Measurements from ENCODE around the gene ZFP92.
A peak's percentile ranks its signal among the peaks of the same experiment; 100 is the strongest.

The ZFP92 gene

DNA sequence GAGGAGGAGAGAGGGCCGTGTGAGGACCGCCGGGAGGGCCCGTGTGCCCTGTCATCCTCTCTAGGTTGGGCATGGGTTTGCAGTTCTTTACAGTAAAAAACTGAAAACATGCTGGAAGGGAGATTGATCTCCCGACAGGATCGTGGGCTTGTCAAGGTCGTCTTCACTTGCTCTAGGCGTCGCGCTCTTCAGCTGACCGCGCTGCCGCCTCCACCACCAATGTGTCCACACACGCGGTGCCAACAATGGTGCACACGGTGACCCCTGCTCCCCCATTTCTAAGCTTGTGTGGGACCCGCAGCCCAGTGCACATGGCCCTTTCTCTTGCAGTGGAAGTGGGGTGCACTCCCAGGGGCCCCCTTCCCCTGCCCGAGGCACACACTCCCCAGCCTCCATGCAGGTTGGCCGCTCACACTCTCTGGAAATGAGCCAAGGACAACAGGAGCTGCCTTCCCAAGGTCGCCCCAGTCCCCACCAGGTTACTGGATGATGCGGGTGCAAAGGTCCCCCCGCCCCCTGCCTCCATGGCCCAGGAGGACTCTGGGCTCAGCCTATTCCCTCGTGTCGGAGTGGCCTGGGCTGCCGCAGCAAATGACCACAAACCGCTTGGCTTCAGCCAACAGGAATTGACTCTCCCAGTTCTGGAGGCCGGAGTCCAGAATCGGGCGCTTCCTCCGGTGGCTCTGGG, 1.7 kb upstream of the ZFP92 start:
- no peak for DNase-seq

DNA sequence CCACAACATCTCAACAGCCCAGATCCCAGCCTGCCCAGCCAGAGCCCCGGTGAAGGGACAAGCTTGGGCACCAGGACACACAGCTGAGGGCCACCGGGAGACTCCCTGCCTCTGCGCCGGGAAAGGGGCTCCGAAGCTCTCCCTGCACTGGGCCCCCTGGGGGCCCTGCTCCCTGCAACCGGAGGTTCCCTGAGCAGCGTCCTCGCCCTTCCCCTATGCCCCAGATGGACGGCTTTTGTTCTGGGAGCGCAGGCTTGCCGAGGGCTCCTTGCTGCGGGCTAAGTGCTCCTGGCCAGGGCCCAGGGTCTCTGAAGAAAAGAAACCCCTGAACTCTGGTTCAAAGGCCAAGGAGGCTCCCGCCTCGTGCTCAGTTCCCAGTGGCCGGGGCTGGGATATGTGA, 899 bp upstream of the ZFP92 start:
- DNase-seq: no peak

DNA sequence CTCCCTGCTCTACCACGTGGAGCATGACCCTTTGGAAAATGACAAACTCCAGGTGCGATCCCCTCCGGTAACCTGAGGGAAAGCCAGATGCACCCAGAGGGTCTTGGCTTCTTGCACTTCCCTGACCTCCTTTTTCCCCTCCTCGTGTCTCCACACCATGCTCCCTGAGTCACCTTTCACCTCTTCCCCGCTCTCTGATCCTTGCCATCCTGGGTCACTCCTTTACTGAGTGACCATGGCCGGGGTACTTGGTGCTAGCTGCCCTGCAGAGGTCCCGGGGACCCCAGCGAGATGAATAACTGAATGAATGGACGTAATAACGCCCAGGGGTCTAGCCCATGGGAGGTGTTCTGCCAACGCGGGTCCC, 401 bp upstream of the ZFP92 start:
- no peak for DNase-seq

DNA sequence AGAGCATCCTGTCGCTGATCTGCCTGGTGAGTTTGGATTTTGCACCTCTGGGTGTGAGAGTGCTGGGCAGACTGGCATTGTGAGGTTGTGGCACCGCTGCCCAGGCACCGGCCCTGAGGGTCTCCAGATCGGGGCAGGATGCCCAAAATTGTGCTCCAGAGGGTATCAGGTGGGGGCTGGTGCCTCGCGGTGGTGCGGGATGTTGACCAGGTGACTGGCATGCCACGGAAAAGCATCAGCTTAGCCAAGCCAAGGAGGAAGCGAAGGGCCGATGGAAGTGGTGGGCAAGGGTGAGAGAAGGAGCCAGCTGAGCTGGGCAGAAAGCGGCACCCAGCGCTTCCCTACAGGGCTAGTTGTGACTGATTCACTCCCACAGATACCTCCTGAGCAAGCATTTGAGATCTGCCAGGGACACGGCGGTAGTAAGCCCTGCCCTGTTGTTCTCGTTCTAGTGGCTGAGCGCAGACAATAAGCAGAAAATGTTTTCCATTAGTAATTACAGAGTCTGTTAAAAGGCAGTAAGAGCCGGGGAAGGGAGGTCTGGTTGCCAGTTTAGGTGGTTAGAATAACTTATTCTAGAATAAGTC, 809 bp downstream of the ZFP92 start:
- DNase-seq: peak; percentile 18

DNA sequence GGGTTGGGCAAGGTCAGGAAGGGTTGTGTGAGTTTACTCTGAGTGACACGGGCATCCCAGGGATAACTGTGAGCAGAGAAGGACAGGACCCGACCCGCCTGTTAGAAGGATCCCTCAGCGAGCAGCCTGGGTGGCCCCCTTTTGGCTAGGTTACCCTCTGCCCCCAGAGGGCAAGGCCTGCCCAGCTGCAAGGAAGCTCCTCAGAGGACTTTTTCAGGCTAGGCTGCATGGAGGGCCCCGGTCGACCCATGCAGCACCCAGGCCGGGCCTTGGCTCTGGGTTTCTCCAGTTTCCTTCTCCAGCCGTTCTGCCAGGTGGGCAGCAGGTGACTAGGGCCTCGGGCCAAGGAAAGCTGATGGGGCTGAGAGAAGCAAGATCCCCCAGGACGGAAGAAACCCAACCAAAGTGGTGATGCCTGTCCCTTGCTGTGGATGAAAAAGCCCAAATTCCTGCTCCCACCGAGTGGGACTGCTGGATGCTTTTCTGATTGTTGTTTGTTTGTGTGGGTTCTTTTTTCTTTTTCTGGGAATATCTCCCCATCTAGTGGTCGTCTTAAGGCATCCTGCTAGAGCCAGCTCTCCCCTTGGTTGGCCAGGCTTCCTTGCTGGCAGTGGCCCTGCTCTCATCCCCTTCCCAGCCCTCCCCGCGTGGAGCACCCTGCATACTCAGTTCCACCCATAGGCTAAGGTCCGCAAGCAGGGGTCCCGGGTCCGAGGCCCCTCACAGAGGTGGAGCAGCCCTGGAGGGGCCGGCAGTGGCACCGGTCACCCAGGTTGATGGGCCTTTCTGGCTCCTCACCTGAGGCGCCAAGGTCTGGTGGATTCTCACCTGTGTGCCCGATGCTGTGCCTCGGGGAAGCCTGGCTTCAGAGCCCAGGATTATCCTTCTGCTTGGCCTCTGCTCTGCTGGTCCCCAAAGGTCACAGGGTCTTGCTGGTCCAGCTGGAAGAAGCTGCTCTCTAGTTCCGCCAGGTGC, 1.8 kb downstream of the ZFP92 start:
- no peak for DNase-seq

DNA sequence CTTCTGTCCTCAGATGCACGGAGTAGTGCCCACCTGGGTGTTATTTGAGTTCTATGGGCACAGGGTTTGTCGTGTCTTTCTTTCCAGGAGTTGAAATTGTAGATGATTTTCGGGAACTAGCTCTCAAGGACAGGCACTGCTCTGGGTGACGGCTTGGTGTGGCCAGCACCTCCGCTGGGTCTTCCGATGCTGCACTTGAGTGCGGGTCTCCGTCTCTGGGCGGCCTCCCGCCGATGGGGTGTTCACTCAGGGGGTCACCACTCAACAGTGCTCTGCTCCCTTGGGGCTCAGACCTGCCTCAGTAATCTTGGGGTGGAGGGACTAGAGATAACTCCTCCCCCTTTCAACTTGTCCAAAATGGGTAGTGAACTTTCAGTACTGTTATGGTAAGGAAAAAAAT, 2.5 kb downstream of the ZFP92 start:
- no peak for DNase-seq

DNA sequence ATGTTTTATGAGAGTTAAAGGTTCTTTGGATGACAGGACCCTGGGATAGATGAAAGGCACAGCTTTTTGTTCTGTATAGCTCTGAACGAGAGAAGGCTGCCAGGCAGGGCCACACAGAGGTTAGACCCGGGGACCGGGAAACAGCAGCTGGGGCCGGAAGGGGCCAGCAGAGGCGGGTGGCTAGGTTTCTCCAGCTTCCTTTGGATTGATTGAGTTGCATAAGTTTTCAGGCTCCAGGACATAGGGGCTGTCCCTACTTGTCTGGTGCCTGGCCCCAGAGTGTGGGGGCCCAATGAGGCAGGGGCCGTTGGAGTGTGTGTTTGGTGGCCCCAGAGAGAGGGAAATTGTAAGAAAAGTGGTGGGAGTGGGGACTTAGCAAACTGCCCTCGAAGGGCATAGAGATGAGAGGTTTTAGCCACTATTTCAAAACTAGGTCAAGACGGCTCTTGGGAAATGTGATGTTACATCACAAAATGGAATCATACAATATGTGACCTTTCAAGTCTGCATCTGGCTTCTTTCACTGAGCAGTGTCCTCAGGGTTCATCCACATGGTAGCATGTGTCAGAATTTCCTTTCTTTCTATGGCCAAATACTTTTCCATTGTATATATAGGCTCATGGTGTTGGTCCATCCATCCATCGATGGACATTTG, 3.7 kb downstream of the ZFP92 start:
- no peak for DNase-seq

DNA sequence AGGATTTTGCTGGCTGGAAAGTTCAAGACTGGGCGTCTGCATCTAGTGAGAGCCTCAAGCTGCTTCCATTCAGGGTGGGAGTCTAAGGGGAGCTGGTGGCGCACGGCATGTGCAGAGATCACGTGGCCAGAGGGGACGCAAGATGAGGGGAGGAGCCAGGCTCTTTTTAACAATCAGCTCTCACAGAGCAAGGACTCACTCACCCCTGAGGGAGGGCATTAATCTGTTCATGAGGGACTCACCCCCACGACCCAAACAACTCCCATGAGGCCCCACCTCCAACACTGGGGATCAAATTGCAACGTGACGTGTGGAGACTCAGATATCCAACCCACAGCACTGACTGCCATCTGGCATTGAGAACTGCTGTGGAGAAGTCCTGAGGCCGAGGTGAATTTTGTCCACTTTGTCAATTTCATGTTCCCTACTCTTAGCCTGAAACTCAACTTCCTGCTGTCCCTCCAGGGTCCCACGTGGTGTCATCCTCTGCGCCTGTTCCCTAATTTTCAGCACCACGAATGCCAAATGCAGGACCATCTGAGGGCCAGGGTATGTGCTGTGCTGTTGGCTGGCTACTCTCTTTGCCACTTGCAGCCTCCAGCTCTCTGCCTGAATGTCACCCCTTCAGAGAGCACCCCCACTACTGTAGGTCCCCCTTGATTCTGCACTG, 5.6 kb downstream of the ZFP92 start:
- DNase-seq: no peak

DNA sequence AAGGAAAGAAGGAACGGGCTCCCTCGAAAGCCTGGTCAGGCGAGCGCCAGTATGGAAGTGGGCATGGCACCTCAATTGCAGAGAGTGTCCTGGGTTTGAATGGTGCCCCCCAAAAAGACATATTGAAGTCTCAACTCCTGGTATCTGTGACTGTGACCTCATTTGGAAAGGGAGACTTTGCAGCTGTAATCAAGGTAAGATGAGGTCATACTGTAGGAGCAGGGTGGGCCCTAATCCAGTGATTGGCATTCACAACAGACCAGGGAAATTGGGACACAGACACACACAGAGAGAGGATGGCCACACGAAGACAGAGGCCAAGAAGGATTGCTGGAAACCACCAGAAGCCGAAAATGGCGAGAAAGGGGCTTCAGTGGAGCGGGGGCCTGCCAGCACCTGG, 6.4 kb downstream of the ZFP92 start:
- DNase-seq: no peak

DNA sequence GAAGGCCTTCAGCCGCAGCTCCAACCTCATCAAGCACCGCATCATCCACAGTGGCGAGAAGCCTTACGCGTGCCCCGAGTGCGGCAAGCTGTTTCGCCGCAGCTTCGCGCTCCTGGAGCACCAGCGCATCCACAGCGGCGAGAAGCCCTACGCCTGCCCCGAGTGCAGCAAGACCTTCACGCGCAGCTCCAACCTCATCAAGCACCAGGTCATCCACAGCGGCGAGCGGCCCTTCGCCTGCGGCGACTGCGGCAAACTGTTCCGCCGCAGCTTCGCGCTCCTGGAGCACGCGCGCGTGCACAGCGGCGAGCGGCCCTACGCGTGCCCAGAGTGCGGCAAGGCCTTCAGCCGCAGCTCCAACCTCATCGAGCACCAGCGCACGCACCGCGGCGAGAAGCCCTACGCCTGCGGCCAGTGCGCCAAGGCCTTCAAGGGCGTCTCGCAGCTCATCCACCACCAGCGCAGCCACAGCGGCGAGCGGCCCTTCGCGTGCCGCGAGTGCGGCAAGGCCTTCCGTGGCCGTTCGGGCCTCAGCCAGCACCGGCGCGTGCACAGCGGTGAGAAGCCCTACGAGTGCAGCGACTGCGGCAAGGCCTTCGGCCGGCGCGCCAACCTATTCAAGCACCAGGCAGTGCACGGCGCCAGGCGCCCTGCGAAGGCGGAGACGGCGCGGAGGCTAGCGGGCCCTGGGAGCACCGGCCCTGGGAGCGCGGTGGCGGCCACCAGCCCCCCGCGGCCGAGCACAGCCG, 9.8 kb downstream of the ZFP92 start:
- no peak for DNase-seq

DNA sequence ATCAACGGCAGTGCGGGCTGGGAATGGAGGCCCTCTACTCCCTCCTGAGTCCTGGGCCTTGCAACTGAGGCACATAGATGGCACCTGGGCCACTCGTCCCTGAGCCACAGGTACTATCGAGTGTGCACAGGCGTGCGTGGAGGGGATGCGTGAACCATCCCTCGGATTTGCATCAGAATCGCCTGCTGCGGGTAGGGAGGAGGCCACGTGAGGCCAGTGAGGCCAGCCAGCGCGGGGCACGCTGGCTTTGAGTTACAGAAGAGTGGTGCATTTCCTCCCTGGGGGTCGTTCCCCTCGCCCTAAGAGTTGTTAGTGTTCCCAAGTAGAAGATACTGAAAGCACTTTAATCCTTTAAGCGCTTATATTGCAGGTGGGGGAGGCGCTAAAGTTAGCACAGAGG, 10.6 kb downstream of the ZFP92 start:
- no peak for DNase-seq

DNA sequence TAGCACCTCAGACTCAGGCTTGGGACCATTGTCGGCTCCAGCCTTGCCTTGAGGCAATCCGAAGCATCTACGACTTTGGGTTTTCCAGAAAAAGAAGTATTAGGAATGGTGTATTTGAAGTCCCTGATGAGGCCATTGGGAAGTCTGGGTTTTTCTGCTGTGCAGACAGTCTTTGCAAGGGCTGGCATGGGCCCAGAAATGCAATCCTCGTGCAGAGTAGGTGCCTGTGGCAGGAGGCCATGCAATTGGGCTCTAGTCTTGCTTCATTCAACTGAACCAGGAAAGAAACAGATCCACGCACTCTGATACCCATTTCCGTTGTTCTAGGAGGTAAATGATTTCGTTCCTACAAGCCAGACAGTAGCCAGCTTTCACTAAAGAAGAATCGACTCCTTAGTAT, 12.4 kb downstream of the ZFP92 start:
- DNase-seq: no peak

DNA sequence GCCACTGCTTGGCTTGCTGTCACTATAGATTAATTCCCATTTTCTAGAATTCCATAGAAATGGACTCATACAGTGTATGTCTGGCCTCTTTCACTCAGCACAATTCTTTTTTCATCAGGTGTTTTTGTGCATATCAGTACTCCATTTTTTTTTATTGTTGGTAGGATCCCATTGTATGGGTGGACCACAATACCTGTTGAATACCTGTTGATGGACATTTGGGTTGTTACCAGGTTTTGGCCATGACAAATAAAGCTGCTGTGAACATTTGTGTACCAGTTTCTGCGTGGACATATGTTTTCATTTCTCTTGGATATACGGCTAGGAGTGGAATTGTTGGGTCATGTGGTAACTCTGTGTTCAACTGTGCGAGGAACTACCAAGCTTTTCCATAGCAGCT, 14.9 kb downstream of the ZFP92 start:
- no peak for DNase-seq

DNA sequence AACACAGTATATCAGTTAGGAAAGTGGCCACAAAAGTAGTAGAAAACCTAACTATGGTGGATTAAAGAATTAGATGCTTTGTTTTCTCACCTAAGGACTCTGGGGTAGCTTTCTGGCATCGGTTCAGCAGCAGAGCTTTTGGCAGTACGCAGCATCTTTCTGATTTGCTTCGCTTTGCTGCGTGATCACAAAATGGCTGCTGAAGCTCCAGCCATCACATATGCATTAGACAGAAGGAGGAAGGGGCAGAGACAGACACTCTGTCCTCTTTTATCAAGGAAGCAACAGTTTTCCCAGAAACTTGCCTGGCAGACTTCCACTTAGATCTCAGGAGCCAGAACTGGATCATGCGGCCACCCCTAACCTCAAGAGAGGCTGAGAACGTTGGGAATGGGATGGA, 19.5 kb downstream of the ZFP92 start:
- DNase-seq: no peak

DNA sequence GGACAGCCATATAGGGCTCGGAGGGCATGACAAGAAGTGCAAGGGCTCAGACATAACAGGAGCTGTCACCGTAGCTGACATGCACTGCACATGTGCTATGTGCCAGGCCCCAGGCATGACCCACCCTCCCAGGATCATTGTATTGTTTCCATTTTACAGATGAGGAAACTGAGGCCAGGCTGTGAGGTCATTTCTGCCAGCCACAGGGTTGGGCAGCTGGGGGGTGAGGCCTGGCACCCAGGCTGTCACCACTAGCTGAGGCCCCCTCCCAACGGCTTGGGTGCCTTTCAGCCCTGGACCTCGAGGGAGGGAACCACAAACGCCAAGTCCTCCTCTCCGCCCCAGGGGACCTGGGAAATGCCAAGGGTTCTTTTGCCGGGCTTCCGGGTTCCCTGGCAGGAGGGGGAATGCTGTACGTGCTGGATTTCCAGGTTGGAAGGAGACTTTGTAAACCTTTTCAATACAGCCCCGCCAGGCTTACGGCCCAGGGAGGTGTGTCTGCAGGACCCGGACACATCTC, 21.9 kb downstream of the ZFP92 start:
- DNase-seq: no peak

DNA sequence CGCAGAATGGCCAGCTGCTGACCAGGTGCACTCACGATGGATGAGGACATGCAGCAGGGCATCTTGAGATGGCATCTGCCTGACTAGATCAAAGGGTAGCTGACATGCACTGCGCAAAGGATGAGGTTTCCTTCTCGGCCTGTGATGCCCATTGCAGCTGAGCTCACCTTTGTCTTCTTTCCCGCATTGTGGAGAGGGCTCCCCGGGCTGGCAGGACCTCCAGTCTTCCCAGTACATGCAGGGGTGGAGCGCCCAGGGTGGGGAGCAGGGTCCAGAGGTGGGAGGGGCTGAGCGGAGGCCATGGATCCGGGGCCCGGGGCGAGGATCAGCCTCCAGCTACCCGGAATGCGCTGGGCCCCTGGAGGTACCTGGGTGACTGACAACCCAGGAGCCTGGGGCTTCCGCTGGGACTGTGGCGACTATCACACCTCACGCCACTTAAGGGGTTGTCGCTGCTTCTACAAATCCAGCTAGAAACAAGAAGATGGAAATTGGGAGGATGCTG, 22.6 kb downstream of the ZFP92 start:
- DNase-seq: no peak

DNA sequence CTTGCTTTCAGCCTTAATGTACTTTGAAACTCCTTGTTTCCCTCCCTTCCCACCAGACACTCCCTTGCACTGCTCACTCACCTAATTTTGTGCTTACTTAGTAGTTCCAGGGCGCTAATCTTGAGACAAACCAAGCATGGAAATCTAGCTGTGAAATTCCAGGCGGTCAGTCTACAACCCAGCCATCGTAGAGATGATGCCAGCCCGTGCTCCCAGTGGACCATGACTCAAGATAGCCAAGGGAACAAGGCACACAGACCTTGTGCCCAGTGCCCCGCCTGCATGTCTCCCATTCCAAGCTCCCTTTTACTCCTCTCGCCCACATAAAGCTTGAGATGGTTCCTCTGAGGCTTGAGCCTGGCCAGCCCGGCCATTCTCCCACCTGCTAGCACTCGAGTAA, 23.5 kb downstream of the ZFP92 start:
- no peak for DNase-seq

DNA sequence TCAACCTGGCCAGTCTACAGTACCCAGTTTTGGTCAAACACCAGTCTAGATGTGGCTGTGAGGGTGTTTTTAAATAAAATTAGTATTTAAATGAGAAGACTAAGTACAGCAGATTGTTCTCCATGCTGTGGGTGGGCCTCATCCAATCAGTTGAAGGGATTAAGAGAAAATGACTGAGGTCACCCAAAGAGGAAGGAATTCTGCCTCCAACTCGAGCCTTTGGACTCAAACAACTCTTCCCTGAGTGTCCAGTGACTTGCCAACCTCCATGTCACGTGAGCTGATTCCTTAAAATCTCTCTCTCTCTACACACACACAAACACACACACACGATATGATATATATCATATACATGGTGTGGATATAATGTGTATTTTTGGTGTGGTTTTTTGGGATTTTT, 24.6 kb downstream of the ZFP92 start:
- no peak for DNase-seq

DNA sequence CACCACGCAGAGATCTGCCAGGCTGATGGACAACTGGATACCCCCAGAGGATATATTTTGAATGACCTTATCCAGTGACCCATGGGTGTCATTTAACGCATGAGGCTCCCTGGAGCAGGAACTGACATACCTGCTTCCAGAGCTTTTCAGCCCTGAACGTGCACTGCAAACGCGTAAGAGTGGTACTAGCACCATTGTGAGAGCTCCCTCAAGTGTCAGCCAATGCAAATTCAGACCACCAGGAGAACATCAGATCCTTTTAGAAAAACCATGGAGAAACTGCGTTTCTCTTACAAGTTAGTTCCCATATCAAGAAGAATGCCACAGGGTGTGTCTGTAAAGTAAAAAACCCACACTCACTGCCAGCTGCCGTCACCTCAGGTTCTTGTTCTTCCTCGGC, 27.3 kb downstream of the ZFP92 start:
- DNase-seq: no peak

DNA sequence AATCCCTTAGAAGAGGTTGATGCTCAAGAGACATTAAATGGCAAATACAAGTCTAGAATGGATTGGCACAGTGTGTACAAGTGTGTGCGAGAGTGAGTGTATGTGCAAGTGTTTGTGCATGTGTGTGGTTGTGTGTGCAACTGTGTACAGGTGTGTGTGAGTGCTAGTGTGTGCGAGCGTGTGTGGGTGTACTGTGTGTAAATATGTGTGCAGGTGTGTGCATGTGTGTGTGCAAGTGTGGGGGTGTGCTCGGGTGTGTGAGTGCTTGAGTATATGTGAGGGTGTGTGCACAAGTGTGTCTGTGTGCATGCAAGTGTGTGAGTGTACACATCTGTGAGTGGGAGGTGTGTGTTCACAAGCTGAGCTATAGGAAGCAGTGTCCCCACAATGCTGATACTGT, 28.7 kb downstream of the ZFP92 start:
- DNase-seq: no peak

DNA sequence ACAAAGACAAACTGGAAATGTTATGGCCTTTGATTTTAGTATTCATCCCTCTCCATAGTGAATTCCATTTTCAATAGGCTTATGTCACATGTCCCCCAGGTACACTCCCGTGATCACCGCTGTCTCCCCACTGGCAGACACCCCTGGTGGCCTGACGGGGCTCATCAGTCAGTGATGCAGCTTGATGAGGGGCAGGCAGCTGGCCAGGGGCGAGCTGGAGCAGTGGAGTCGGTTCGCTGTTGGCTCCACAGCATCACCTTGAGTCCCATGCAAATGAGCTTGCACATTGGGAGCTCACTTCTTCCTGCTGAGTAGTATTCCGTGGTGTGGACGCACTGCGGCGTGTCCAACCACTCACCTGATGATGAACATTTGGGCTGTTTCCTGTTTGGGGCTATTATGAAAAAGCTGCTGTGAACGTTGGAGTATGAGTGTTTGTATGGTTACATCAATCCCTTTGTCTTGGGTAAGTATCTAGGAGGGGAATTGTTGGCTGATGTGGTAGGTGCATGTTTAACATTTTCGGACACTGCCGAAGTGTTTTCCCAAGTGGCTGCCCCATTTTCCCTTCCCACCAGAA, 29.4 kb downstream of the ZFP92 start:
- no peak for DNase-seq

All from DMS79 (cell line).